HG03280 (cell line): ENCODE data around the gene MEP1B.
"Not testable (repeated sequence)": the region's sequence is repeated elsewhere in the genome, so short reads cannot be mapped to it uniquely, and the experiment has no call there.

Source experiments
- ATAC-seq: cut with Tn5 transposase; IDR thresholded peaks from one replicate; pipeline ENCODE4 v1.9.1; 2021; ENCODE audit warnings: mild to moderate bottlenecking, moderate library complexity; ENCODE audit not compliant: unreplicated experiment

The MEP1B gene

GRCh38 chr18:32208577-32208976, 18.7 kb downstream of the MEP1B start:
- ATAC-seq: no peak

- ATAC-seq: no peak
These were observed 20.0 kb downstream of the MEP1B start for GRCh38 chr18:32209685-32210445.

GRCh38 chr18:32213693-32214092, 23.9 kb downstream of the MEP1B start:
- no peak for ATAC-seq

GRCh38 chr18:32216390-32216789, 26.6 kb downstream of the MEP1B start:
- ATAC-seq: no peak

GRCh38 chr18:32219431-32220018, 29.7 kb downstream of the MEP1B start:
- no peak for ATAC-seq

- ATAC-seq: not testable (repeated sequence)
These were observed 43.5 kb downstream of the MEP1B start for GRCh38 chr18:32233348-32233747.

GRCh38 chr18:32237049-32237448, 47.2 kb downstream of the MEP1B start:
- ATAC-seq: no peak

GRCh38 chr18:32238635-32239268, 48.9 kb downstream of the MEP1B start:
- no peak for ATAC-seq

GRCh38 chr18:32242395-32242794, 52.6 kb downstream of the MEP1B start:
- ATAC-seq: no peak

GRCh38 chr18:32243358-32243757, 53.5 kb downstream of the MEP1B start:
- no peak for ATAC-seq

- no peak for ATAC-seq
These were observed 55.0 kb downstream of the MEP1B start for GRCh38 chr18:32244881-32245280.

- ATAC-seq: no peak
These were observed 59.5 kb downstream of the MEP1B start for GRCh38 chr18:32249147-32249929.

GRCh38 chr18:32251466-32251865, 61.6 kb downstream of the MEP1B start:
- no peak for ATAC-seq

GRCh38 chr18:32252141-32252860, 62.5 kb downstream of the MEP1B start:
- ATAC-seq: no peak

- no peak for ATAC-seq
These were observed 65.7 kb downstream of the MEP1B start for GRCh38 chr18:32255570-32255969.

- no peak for ATAC-seq
These were observed 67.4 kb downstream of the MEP1B start for GRCh38 chr18:32257084-32257785.

GRCh38 chr18:32258148-32258547, 68.3 kb downstream of the MEP1B start:
- no peak for ATAC-seq

GRCh38 chr18:32258558-32259204, 68.8 kb downstream of the MEP1B start:
- no peak for ATAC-seq

- no peak for ATAC-seq
These were observed 69.7 kb downstream of the MEP1B start for GRCh38 chr18:32259553-32259952.

- ATAC-seq: no peak
These were observed 71.2 kb downstream of the MEP1B start for GRCh38 chr18:32261003-32261402.
